Measurements from ENCODE around the gene IFI27. TPM values are rescaled to one million over a fixed set of nuclear protein-coding genes. Genes with fewer than 3 reads are reported as not detected.

IFI27 gene
- total RNA-seq, 2 donors from 2014 or later, result 88.4 to 529 TPM

- Histone ChIP-seq H3K9me3 (no peaks in the 10 kb centered on the region), H3K36me3 (no peaks in the 10 kb centered on the region), H3K27me3 (replicated peaks; ENCODE audit: insufficient read depth) (no peaks in the 10 kb centered on the region), H3K4me3 (no peak overlapping the region), H3K4me1 (replicated peaks) (no peaks in the 10 kb centered on the region), H3K27ac (no peak overlapping the region)
- TF ChIP-seq POLR2AphosphoS5 (IDR thresholded peaks at IDR 0.05) (no peak), POLR2A (IDR thresholded peaks at IDR 0.05) (no peak), CTCF (IDR thresholded peaks at IDR 0.05) (no peak)
- 95% methylated on average over 4 of the region's 4 CpGs for WGBS
- intact Hi-C loops (cut with DNase I), result no loop called here
- DNase-seq (ENCODE audit: low spot score), result no peak
Observed at GRCh38 chr14:94089479-94089878, 21.1 kb upstream of the IFI27 start.

DNA sequence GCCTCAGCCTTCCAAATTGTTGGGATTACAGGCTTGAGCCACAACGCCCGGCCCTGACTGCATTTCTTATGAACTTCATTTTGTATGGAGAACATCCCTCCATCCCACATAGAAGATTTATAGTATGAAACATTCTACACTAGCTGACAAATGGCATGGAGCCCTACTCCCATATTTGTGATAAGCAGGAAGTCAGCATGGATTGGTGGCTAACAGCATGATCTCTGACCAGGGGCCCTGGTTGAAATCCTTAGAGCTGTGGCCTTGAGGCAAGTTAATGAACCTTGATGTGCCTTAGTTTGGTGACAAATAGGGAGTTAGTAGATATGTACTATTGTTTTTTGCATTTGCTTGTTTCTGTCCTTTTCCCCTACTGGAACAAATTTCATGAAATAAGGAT, 17.1 kb upstream of the IFI27 start:
- DNase-seq (ENCODE audit: low spot score), result no peak
- H3K4me3 ChIP-seq, result no peak overlapping the region
- intact Hi-C loops (cut with DNase I), result no loop called here
- H3K27ac ChIP-seq, result no peak overlapping the region
- no peaks in the 10 kb centered on the region for H3K27me3 ChIP-seq (replicated peaks; ENCODE audit: insufficient read depth)
- H3K9me3 ChIP-seq, result no peaks in the 10 kb centered on the region
- no peaks in the 10 kb centered on the region for H3K4me1 ChIP-seq (replicated peaks)
- no peaks in the 10 kb centered on the region for H3K36me3 ChIP-seq
- TF ChIP-seq POLR2AphosphoS5 (IDR thresholded peaks at IDR 0.05) (no peak), POLR2A (IDR thresholded peaks at IDR 0.05) (no peak), CTCF (IDR thresholded peaks at IDR 0.05) (no peak)
- whole genome bisulfite sequencing, result 100% methylated on average over 2 of the region's 2 CpGs

GRCh38 chr14:94097091-94097490, 13.4 kb upstream of the IFI27 start:
- 94% methylated on average over 4 of the region's 4 CpGs for WGBS
- H3K36me3 ChIP-seq, result no peaks in the 10 kb centered on the region
- H3K4me3 ChIP-seq, result no peak overlapping the region
- H3K4me1 ChIP-seq (replicated peaks), result no peaks in the 10 kb centered on the region
- H3K27ac ChIP-seq, result no peak overlapping the region
- intact Hi-C loops (cut with DNase I), result no loop called here
- TF ChIP-seq POLR2A (IDR thresholded peaks at IDR 0.05) (no peak), CTCF (IDR thresholded peaks at IDR 0.05) (no peak), POLR2AphosphoS5 (IDR thresholded peaks at IDR 0.05) (no peak)
- no peaks in the 10 kb centered on the region for H3K27me3 ChIP-seq (replicated peaks; ENCODE audit: insufficient read depth)
- no peaks in the 10 kb centered on the region for H3K9me3 ChIP-seq
- no peak for DNase-seq (ENCODE audit: low spot score)

GRCh38 chr14:94098326-94098992, 12.1 kb upstream of the IFI27 start:
- Histone ChIP-seq H3K36me3 (no peaks in the 10 kb centered on the region), H3K27me3 (replicated peaks; ENCODE audit: insufficient read depth) (no peaks in the 10 kb centered on the region), H3K4me3 (no peak overlapping the region), H3K9me3 (no peaks in the 10 kb centered on the region), H3K27ac (no peak overlapping the region), H3K4me1 (replicated peaks) (no peaks in the 10 kb centered on the region)
- intact Hi-C loops (cut with DNase I), result no loop called here
- 72% methylated on average over 10 of the region's 10 CpGs for WGBS
- TF ChIP-seq POLR2AphosphoS5 (IDR thresholded peaks at IDR 0.05), result no peak
- no peak for TF ChIP-seq POLR2A (IDR thresholded peaks at IDR 0.05)
- no peak for TF ChIP-seq CTCF (IDR thresholded peaks at IDR 0.05)
- no peak for DNase-seq (ENCODE audit: low spot score)

DNA sequence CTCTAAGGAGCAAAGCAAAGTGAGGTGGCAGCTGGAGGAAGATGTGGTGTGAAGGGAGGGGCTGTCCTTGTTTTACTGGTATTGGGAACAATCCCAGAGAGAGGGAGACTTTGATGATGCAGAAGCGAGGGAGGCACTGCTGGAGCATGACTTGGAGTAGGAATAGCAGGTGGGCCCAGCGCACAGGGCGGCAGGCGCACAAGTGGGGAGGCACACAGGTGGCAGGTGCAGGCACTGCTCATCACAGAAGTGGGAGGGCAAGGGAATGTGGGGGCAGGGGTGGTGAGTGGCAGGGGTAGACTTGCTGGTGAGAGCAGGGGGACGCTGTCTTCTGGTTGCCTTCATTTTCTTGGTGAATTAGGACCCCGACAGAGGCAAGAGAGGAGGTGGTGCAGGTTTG, 11.5 kb upstream of the IFI27 start:
- H3K9me3 ChIP-seq, result no peaks in the 10 kb centered on the region
- TF ChIP-seq POLR2AphosphoS5 (IDR thresholded peaks at IDR 0.05), result no peak
- no peak overlapping the region for H3K27ac ChIP-seq
- H3K4me3 ChIP-seq, result no peak overlapping the region
- intact Hi-C loops (cut with DNase I), result no loop called here
- H3K36me3 ChIP-seq, result no peaks in the 10 kb centered on the region
- DNase-seq (ENCODE audit: low spot score), result no peak
- no peaks in the 10 kb centered on the region for H3K4me1 ChIP-seq (replicated peaks)
- no peaks in the 10 kb centered on the region for H3K27me3 ChIP-seq (replicated peaks; ENCODE audit: insufficient read depth)
- WGBS, result 85% methylated on average over 6 of the region's 6 CpGs

All from prostate gland (tissue), 2 donors.